ENCODE data around the gene ATP5F1A. TPM values are rescaled to one million over a fixed set of nuclear protein-coding genes. Genes with fewer than 3 reads are reported as not detected.
A peak's percentile ranks its signal among the peaks of the same experiment; 100 is the strongest.

ATP5F1A gene
- total and polyA plus RNA-seq, 2 experiments from 2014 or later: 609 to 931 TPM

DNA sequence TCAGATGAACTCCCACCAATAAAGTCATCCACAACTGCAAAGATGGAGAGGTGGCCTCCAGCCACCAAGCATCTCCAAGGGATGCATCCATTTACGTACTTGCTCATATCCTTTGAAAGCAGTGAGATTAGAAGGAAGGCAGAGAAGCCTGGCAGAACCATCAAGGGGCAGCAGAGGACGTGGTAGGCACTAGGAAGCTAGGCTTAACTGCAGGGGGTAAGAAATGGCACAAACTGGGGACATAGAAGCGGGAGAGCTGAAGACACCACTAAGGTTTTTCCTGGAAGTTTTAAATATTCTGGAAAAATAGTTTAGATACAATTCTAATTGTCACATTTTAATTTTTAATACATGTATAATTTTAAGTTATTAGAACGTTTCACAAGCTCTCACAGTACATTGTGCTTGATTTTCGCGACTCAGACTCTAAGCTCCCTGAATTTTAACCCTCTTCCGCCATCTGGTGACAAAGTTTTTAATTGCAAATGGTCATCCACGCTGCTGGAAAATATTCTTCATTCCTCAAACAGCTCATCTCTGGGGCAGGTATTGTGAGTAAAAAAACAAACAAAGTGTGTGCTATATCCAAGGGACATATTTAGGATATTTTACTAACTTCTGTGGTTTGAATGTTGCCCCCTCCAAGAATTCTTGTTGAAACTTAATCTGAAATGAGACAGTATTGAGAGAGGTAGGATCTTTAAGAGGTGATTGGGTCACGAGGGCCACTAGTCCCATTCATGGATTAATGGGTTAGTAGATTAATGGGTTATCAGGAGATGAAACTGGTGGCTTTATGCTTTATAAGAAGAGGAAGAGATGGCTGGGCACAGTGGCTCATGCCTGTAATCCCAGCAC is 24.4 kb downstream of the ATP5F1A start:
- TF ChIP-seq, protein P1, sequence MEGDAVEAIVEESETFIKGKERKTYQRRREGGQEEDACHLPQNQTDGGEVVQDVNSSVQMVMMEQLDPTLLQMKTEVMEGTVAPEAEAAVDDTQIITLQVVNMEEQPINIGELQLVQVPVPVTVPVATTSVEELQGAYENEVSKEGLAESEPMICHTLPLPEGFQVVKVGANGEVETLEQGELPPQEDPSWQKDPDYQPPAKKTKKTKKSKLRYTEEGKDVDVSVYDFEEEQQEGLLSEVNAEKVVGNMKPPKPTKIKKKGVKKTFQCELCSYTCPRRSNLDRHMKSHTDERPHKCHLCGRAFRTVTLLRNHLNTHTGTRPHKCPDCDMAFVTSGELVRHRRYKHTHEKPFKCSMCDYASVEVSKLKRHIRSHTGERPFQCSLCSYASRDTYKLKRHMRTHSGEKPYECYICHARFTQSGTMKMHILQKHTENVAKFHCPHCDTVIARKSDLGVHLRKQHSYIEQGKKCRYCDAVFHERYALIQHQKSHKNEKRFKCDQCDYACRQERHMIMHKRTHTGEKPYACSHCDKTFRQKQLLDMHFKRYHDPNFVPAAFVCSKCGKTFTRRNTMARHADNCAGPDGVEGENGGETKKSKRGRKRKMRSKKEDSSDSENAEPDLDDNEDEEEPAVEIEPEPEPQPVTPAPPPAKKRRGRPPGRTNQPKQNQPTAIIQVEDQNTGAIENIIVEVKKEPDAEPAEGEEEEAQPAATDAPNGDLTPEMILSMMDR (IDR thresholded peaks at IDR 0.05; ENCODE audit: poor library complexity): peak; percentile 68
- TF ChIP-seq EZH2phosphoT487 (IDR thresholded peaks at IDR 0.05; ENCODE audit: low read depth, severe bottlenecking, unreplicated experiment): no peak
- TF ChIP-seq EZH2 (IDR thresholded peaks at IDR 0.05; ENCODE audit: borderline replicate concordance): no peak
- no peaks in the 10 kb centered on the region for H3K27me3 ChIP-seq
- peak; percentile 79 for DNase-seq (ENCODE audit: low spot score)
- no peak overlapping the region for H3K4me2 ChIP-seq
- H3K27ac ChIP-seq: no peak overlapping the region
- H3K4me3 ChIP-seq: no peak overlapping the region
- no peaks in the 10 kb centered on the region for H3K9me3 ChIP-seq (ENCODE audit: low read depth)
- no peaks in the 10 kb centered on the region for H4K20me1 ChIP-seq (ENCODE audit: insufficient read depth, poor library complexity, severe bottlenecking)
- WGBS (ENCODE audit: low lambda C conversion rate, missing lambda C conversion rate): 35% methylated on average over 9 of the region's 9 CpGs
- H3K4me1 ChIP-seq (ENCODE audit: insufficient read depth): peaks cover 8% of the 10 kb centered on the region
- H3K9me2 ChIP-seq (replicated peaks; ENCODE audit: insufficient read depth): no peaks in the 10 kb centered on the region
- H3K36me3 ChIP-seq (replicated peaks; ENCODE audit: insufficient read depth, low read depth): no peaks in the 10 kb centered on the region
- H2AFZ ChIP-seq: no peak overlapping the region
- H3K79me2 ChIP-seq: peaks cover 32% of the 10 kb centered on the region

DNA sequence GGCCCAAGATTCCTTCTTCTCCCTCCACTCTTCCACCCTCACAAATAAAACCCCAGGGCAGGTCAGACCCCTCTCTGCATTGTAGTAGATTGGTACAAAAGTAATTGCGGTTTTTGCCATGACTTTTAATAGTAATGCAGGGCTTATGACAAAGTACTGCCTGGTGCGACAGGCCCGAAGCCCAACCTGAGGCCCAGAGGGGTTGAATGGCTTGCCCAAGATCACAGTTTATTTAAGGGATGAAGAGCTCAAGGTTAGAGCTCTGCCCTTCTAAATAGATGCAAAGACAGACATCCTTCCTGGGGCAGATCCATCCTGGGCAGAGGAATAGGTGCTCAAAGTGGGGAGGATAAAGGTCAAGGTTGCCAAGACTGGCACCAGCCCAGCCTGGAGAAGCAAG is 25.1 kb downstream of the ATP5F1A start:
- H2AFZ ChIP-seq: no peak overlapping the region
- peak overlapping the region; percentile 95 for H3K4me2 ChIP-seq
- TF ChIP-seq EZH2 (IDR thresholded peaks at IDR 0.05; ENCODE audit: borderline replicate concordance): no peak
- TF ChIP-seq, protein P1 (IDR thresholded peaks at IDR 0.05; ENCODE audit: poor library complexity): no peak
- no peak for TF ChIP-seq EZH2phosphoT487 (IDR thresholded peaks at IDR 0.05; ENCODE audit: low read depth, severe bottlenecking, unreplicated experiment)
- 85% methylated on average over 3 of the region's 3 CpGs for WGBS (ENCODE audit: low lambda C conversion rate, missing lambda C conversion rate)
- no peaks in the 10 kb centered on the region for H3K27me3 ChIP-seq
- H3K4me1 ChIP-seq (ENCODE audit: insufficient read depth): peaks cover 8% of the 10 kb centered on the region
- no peaks in the 10 kb centered on the region for H3K9me3 ChIP-seq (ENCODE audit: low read depth)
- H4K20me1 ChIP-seq (ENCODE audit: insufficient read depth, poor library complexity, severe bottlenecking): no peaks in the 10 kb centered on the region
- no peak for DNase-seq (ENCODE audit: low spot score)
- no peak overlapping the region for H3K4me3 ChIP-seq
- no peaks in the 10 kb centered on the region for H3K36me3 ChIP-seq (replicated peaks; ENCODE audit: insufficient read depth, low read depth)
- H3K27ac ChIP-seq: no peak overlapping the region
- H3K79me2 ChIP-seq: peaks cover 34% of the 10 kb centered on the region
- H3K9me2 ChIP-seq (replicated peaks; ENCODE audit: insufficient read depth): no peaks in the 10 kb centered on the region

DNA sequence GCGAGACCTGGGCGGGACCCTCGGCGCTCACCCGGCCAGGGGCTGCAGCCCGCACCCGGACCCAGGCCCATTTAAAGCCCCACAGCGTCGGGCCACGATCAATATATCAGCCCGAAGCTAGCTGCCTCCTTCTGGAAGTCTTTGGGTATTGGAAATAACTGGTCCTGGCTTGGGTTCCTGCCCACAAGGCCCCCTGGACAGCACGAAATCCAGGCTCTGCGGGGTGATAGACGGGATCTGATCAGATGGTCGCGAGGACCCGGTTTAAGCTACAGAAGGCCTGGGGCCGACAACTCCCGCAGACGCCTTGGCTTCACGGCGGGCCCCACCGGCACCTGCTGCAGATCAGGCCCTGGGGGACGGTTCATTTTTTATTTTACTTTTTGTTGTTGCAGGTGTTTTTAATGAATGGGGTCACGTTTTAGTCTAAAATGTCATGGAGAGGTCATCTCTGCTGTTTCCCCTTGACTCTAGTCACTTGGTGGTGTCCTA is 25.7 kb downstream of the ATP5F1A start:
- Histone ChIP-seq H3K27me3 (no peaks in the 10 kb centered on the region), H4K20me1 (ENCODE audit: insufficient read depth, poor library complexity, severe bottlenecking) (no peaks in the 10 kb centered on the region), H3K9me3 (ENCODE audit: low read depth) (no peaks in the 10 kb centered on the region), H3K4me3 (peak overlapping the region; percentile 95), H2AFZ (peak overlapping the region; percentile 94), H3K36me3 (replicated peaks; ENCODE audit: insufficient read depth, low read depth) (no peaks in the 10 kb centered on the region), H3K79me2 (peaks cover 39% of the 10 kb centered on the region), H3K4me2 (peak overlapping the region; percentile 95), H3K9me2 (replicated peaks; ENCODE audit: insufficient read depth) (no peaks in the 10 kb centered on the region), H3K4me1 (ENCODE audit: insufficient read depth) (peaks cover 8% of the 10 kb centered on the region), H3K27ac (no peak overlapping the region)
- 20% methylated on average over 25 of the region's 25 CpGs for WGBS (ENCODE audit: low lambda C conversion rate, missing lambda C conversion rate)
- no peak for DNase-seq (ENCODE audit: low spot score)
- TF ChIP-seq, protein P1 (IDR thresholded peaks at IDR 0.05; ENCODE audit: poor library complexity): peak; percentile 10
- no peak for TF ChIP-seq EZH2 (IDR thresholded peaks at IDR 0.05; ENCODE audit: borderline replicate concordance)
